Left colon (tissue), 2 donors: ENCODE data around the gene SIL1. TPM values are rescaled to one million over a fixed set of nuclear protein-coding genes. Genes with fewer than 3 reads are reported as not detected.
"Not testable (repeated sequence)": the region's sequence is repeated elsewhere in the genome, so short reads cannot be mapped to it uniquely, and the experiment has no call there.

ENCODE experiments used
- ATAC-seq: fragments of 200-7000 bp; cut with Tn5 transposase; one replicate; pipeline ENCODE4 v1.9.1; 2020; ENCODE audit warnings: mild to moderate bottlenecking, moderate library complexity
- DNase-seq, 2 donors: peaks; one replicate each; pipeline ENCODE4 v3.0.0-alpha.2; 2020
- intact Hi-C, 2 donors: fragments of 100-400 bp; cut with DNase I in 1 of 2; cut with micrococcal nuclease in 1 of 2; formaldehyde crosslinking; loops; one replicate each; pipeline versions ENCODE4 v1.11.2 to v1.14.0; 2022; cut with DNase I, micrococcal nuclease
- total RNA-seq, 2 donors: library from RNA; stranded (reverse); fragmentation: NEBNext Ultra II Directional; extraction: Animal tissue kit (Norgen Biotek cat#: 25700); gene quantifications; one replicate each; pipeline ENCODE4 v1.2.1, GENCODE V29; 2021
- donor health status: DM: no; HTN: no; CAD: no.
- donor health status: DM: yes; HTN: yes; CAD: no.

The SIL1 gene
- total RNA-seq, 2 donors from 2014 or later: 29.9 to 33.0 TPM

DNA sequence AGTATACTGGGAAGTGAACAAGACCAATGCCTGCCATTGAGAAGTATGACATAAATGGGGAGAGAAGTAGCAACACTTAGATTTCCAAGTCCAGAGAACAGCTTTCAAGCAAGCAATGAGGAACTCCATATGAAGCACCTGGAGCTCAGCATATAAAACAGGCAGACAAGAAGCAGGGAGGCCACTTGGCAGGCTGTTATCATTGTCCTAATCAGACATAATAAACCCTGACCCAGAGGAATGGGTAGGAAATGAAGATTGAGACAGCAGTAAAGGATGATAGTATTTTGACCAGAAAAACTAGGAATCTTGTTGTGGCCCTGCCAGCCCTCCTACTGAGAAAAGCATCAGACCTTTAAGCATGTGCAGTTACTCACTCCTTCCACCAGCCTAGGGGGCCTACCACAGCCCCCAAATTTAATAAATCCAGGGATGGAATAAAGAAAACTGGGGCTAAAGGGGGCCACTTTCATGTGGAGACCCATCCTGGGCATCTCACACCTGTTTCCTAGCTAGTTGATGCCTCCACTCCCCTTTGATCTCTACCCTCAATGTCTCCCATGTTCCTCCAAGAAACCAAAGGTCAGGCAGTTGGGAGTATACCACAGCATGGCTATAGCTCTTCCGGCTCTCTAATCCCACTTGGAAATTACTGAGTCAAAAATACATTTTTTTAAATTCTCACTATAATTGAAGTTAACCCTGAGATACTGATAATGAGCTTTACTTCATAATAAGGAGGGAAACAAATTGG, 135.1 kb downstream of the SIL1 start:
- ATAC-seq (peak; percentile 92), DNase-seq (peak in 1 of 2 donors; percentile 7)
- intact Hi-C loops: no loop called here

DNA sequence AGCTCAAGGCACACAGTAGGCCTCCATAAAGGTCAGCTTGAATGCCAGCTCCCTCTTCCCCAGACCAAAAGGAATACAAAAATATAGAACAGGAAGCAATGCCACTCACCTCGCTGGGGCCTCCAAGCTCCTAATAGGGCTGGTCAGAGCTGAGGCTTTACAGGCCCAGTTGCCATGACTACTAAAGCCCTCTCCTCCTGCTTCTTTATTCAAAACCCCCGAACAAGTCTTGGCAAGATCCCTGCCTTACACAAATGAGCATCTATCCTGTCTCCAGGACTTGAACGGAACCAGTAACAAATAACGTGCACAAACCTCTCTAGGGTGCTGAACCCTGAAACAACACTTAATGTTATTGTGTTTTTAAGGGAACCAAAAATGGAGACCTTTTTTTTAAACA, 136.3 kb downstream of the SIL1 start:
- intact Hi-C loops: no loop called here
- DNase-seq: no peak
- ATAC-seq: no peak

DNA sequence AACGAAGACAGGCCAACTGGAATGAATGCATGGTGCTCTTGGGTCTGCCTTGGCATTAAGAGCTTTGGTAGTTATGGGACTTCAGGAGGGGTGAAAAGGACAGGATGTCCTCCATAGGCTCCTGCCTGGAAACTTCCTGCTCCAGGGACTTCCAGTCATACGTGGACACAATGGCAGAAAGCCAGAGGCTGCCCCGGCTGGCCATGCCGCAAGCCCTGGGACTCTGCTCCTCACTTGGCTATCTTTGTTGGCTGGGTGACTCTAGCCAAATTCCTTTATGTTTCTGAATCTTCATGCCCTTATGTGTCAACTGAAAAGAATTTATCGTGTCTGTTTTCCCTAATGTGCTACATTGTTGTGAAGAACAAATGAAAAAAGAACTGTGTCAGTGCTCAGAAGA, 136.9 kb downstream of the SIL1 start:
- intact Hi-C loops: no loop called here
- ATAC-seq (no peak), DNase-seq (no peak)

DNA sequence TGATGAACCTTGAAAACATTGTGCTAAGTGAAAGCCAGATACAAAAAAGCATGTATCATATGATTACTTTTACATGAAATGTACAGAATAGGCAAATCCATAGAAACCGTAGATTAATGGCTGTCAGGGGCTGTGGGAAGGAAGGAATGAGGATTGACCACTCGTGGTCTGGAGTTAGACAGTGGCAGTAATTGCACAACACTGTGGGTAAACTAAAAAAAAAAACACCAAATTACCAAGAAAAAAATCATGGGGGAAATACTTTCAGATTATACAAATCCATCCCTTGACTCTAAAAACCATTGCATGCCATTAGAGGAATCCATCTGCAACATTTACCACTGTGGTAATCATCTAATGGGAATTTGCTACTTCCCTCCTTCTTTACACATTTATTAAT, 140.0 kb downstream of the SIL1 start:
- no peak for DNase-seq
- no peak for ATAC-seq

DNA sequence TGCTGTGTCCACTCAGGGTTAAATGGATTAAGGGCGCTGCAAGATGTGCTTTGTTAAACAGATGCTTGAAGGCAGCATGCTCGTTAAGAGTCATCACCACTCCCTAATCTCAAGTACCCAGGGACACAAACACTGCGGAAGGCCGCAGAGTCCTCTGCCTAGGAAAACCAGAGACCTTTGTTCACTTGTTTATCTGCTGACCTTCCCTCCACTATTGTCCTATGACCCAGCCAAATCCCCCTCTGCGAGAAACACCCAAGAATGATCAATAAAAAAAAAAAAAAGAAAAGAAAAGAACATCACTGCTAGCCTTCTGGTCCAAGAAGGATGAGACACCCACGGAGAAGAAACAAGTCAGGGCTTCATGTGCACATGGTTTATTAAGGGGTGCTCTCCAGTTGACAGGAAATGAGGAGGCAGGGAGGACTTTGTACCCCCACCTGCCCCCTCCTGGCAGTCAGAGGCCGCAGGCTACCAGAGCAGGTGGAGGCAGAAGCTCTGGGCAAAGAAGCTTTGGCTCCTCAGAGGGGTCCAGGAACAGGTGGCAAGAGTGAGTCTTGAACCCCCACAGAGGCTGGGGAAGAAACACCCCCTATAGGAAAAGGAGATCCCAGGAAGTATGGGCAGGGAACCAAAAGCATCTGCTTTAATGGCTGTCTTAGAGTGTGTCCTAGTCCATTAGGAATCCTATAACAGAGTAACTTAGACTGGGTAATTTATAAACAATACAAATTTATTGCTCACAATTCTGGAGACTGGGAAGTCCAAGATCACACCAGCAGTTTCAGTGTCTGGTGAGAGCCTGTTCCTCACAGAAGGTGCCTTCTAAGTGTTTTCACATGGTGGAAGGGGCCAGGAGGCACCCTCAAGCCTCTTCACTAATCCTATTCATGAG, 140.9 kb downstream of the SIL1 start:
- DNase-seq, ATAC-seq, intact Hi-C loops: not testable (repeated sequence)

More for the DNA sequence above, 140.0 kb downstream of the SIL1 start:
- intact Hi-C loops: no loop called here

DNA sequence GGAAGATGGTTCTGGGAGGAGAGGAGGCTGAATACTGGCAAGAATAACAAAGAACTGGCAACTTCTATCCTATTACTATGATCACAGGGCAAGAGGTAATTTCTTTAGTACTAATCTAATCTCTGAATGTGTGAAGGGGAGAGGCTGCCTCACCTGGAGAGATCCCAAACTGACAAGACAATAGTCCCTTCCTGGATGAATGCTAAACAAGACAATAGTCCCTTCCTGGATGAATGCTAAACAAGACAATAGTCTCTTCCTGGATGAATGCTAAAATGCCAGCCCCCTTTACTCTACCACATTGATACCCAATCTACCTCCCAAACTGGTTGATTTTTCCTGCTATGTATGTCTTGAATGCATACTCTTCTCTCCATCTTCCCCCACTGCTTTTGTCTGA, 145.2 kb downstream of the SIL1 start:
- ATAC-seq (no peak), DNase-seq (no peak)
- intact Hi-C loops: no loop called here

DNA sequence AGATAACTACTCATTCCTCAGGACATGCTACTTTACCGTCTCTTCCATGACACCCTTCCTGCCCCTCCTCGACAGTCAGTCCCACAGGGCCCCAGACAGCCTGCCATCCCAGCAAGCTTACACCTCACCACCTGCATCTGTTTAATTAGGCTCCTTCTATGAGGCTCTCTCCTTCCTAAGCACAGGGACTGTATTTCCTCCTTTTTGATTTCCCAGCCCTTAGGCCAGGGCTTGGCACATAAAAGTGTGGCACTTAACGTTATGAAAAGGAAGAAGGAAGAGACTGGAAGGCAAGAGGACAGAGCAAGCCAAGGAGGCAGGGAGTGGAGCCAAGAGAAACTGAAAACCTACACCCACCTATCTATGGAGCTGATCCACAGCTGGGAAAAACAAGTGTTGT, 146.8 kb downstream of the SIL1 start:
- peak; percentile 96 for ATAC-seq
- intact Hi-C loops: no loop called here
- peak in 1 of 2 donors; percentile 8 for DNase-seq

DNA sequence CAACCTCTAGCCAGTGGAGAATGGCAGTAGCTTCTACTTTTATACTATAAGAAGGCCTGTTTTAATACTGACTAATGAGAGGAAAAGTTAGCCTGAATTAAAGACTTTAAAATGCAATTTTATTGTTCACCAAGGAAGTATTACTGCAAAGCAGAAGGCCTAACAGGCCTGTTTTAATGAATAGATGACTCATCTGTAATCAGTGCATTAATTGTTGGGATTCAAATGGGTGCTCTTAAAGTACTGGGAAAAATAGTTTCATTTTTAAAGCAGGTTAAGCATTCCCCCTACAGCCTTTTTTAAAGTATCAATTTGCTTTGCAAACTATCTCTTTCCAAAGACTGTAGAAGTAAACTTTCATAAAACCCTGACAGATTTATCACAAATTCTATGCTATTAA, 147.7 kb downstream of the SIL1 start:
- DNase-seq: no peak
- intact Hi-C loops: no loop called here
- ATAC-seq: no peak

DNA sequence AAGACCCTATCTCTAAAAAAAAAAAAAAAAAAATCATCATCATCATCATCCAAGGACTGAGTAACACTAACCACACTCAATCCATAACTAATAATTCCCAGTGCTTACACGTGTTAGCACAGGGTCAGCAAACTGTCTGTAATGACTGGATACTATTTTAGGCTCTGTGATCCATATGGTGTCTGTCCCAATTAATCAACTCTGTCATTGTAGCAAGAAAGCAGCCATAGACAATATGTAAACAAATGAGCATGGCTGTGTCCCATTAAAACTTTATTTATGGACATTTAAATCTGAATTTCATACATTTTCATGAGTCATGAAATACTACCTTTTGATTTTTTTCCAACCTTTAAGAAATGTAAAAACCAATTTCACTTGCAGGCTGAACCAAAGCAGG, 148.4 kb downstream of the SIL1 start:
- DNase-seq (no peak), ATAC-seq (no peak)
- intact Hi-C loops: no loop called here

DNA sequence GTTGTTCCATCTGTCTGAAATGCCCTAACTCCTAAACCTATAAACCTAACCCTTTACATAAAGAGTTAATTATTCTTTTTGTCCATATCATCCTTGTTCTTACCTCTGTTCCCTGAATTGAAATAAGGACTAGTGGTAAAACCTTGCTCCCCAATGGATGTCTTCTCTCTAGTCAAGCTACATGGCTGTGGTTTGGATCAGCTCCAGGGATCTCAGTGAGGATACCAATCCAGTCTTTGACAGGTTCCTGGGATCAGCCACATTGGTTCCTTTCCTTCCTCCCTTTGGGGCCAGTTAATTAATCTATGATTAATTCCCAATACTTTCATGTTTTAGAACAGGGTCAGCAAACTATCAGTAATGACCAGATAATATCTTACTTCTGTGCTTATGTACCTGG, 151.6 kb downstream of the SIL1 start:
- ATAC-seq (no peak), DNase-seq (no peak)
- intact Hi-C loops: no loop called here

DNA sequence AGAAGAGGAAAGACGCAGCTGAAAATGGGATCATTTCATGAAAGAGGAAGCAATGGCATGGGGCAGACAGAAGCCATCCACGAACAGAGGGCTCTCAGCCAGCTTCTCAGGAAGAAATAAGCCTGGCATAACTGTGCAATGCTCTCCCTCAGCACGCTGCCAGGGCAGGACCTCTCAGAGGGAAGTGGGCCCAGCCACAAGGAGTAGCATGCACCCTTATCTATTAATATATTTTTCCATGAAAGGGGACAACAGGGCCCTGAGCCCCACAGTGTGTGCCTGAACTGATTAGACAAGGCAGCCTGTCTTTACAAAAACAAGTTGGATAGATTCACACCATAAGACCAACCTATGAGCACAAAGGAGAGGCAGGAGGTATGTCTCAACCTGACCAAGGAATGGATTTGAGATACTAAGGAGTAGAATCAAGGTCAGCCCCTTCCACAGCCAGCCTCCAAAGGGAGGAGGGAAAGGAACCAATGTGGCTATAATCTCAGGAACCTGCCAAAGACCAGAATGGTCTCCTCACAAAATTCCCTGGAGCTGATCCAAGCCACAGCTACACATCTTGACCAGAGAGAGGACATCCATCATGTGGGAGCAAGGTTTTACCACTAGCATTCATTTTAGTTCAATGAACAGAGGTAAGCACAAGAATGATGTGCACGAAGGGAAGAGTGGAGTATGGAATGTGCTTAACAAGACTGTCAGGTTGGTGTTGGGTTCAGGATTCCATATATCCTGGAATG, 154.8 kb downstream of the SIL1 start:
- DNase-seq (no peak), ATAC-seq (no peak)
- intact Hi-C loops: no loop called here

DNA sequence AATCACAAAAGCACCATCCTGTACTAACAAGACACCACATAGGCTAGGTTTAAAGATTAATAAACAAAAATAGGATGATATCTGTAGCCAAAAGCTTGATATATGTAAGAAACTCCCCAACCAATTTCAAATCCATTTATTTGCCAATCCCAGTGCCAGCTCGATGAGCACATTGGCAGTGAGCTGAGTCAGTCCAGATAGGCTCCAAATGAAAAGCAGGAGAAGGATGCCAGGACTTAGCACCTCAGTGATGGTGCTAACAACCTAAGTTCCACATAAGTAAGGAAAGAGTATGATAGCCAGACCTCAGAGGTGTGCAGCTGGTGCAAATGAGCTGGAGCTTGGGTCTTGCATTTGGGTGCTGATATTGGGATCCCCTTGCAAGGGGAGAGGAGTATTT, 158.1 kb downstream of the SIL1 start:
- DNase-seq (no peak), ATAC-seq (no peak)
- intact Hi-C loops: no loop called here

DNA sequence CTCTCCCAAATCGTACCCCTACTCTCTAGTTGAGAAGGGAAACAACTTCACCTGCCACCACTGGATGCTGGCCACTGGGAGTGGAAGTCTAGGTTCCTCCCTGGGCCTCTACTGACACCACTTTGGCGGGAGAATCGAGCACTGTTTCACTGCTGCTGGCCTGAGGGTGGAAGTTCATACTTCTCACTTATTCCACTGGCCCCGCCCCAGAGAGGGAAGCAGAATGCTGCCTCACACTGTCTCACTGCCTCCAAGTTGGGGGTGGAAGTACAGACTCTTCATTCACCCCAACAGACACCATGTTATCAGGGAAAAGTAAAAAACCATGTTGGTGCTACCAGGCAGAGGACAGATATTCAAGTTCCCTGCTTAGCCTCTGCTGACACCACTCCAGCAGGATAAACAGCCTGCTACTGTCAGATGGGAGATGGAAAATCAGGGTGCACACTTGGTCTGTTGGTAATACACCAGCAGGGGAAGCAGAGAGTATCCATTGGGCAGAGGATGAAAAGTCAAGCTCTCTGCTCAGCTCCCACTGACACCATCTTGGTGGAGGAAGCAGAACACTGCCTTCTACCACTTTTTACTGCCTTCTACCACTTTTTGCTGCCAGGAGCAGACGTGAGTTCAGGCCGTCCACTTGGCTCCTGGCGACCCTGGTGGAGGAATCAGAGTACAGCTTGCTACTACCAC, 159.4 kb downstream of the SIL1 start:
- no peak for DNase-seq
- no peak for ATAC-seq
- intact Hi-C loops: no loop called here

DNA sequence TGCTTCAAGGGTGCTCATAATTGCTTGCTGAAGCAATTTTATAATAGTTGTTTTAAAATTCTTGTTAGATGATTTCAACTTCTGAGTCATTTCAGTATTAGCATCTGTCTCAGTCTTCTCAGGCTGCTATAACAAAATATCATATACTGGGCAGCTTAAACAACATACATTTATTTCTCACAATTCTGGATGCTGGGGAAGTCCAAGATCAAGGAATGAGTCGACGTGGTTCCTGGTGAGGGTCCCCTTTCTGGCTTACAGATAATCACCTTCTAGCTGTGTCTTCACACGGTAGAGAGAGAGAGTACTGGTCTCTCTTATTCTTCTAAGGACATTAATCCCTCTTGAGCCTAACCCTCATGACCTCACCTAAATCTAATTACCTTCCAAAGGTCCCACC, 160.4 kb downstream of the SIL1 start:
- DNase-seq: no peak

DNA sequence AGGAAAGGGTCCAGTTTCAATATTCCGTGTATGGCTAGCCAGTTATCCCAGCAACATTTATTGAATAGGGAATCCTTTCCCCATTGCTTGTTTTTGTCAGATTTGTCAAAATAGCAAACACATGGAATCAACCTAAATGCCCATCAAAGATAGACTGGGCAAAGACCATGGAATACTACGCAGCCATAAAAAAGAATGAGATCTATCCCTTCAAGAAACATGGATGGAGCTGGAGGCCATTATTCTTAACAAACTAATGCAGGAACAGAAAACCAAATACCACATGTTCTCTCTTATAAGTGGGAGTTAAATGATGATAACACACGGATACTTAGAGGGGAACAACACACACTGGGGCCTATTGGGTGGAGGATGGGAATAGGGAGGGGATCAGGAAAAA, 161.8 kb downstream of the SIL1 start:
- DNase-seq, ATAC-seq, intact Hi-C loops: not testable (repeated sequence)

More for the DNA sequence above, 160.4 kb downstream of the SIL1 start:
- no peak for ATAC-seq
- intact Hi-C loops: no loop called here

DNA sequence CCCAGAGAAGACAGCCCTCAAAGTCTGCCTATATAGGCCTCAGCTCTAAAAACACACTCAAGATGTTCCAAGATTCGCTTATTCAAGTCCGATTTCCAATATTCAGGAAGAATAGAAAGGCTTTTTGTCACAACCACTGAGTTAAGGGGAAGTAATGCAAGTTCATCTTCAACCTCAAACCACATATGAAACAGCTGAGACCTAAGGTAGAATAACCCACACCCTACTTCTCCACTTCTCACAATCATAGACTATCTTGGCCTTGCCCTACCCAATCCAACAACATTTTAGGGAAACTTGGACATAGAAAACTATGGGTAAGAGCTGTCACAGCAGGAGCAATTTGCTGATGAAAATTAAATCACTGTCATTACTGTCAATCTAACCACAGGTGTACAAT, 171.0 kb downstream of the SIL1 start:
- intact Hi-C loops: no loop called here
- ATAC-seq (no peak), DNase-seq (no peak)

DNA sequence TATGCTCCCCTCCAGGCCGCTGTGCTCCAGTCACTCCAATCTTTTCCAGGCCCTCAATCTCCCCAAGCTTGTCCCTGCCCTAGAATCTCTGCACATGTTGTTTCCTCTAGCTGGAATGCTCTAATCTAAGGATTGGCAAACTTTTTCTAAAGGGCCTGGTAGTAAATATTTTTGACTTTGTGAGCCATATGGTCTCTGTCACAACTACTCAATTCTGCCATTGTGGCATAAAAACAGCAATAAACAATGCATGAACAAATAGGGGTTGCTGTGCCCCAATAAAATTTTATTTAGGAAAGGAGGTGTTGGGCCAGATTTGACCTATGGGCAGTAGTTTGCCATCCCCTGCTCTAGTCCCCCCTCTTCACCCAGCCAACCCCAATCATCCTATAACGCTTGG, 172.5 kb downstream of the SIL1 start:
- intact Hi-C loops: no loop called here
- ATAC-seq (no peak), DNase-seq (no peak)

DNA sequence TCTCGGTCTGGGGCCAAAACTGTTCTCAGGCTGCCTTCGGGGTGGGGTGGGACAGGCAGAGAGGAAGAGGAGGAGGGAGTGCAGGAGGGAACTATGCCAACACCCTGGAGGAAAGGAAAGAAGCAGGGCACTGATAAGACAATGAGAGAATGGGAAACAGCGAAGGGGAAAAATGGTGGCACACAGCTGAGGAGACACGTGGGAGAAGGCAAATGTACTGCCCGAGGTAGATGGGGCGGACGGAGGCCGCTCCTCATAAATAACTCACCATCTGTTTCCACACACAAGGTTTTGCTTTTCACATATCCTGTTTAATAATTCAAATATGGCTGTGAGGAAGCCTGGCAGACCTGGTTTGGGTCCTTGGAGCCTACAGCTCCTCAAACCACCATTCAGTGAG, 174.9 kb downstream of the SIL1 start:
- ATAC-seq (no peak), DNase-seq (no peak)
- intact Hi-C loops: no loop called here

DNA sequence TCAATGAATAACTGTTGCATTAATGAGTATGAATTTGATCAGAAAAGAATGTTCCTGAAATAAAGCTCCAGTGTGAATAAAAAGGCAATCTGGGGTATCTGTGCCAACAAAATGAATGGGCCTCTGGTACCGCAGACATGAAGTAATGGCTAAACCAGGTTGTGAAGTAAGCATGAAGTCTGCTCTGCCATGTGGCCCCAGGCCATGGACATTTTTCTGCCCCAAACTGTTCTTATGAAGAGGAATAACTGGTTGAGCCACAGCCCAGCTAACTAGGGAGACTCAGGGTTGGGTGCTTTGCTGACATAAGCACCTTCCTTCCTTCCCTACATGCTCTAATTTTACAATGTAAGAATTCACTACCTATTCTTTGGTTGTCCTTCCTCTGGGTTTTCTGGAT, 175.6 kb downstream of the SIL1 start:
- DNase-seq (no peak), ATAC-seq (no peak)
- intact Hi-C loops: no loop called here
